ENCODE measurements around the gene ARHGEF6. TPM values are rescaled to one million over a fixed set of nuclear protein-coding genes. Genes with fewer than 3 reads are reported as not detected.

The ARHGEF6 gene
- total RNA-seq, 1 experiment from 2014 or later = 5.1 TPM

DNA sequence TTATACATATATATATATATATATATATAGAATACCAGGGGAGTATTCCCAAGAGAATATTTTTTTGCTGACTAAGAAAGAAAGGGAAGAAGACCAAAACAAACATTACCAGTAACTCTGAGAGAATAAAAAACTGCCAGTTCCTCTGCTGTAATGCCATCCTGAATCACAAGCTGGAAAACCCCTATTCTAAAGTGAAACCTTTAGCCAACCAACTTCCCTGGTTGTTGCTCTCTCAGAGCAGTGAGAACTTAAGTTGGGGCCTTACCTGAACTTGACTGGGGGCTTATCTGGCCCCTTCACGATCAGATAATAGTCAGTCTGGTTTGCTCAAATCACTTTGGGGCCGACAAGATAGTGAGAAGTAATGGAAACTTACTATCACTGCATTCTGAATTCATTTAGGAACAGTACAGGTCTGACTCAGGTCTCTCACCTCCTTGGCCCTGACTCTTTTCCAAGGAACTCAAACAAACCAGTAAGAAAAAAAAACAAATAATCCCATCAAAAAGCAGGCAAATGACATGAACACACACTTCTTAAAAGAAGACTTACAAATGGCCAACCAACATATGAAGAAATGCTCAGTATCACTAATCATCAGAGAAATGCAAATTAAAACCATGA is 70.3 kb downstream of the ARHGEF6 start (continued):
- no peak for TF ChIP-seq IRF2 (CRISPR knock-in tag; IDR thresholded peaks at IDR 0.05; ENCODE audit: borderline replicate concordance, low read depth)
- no peak for TF ChIP-seq KAT7 (CRISPR knock-in tag; IDR thresholded peaks at IDR 0.05; ENCODE audit: borderline replicate concordance)
- TF ChIP-seq, protein P1, sequence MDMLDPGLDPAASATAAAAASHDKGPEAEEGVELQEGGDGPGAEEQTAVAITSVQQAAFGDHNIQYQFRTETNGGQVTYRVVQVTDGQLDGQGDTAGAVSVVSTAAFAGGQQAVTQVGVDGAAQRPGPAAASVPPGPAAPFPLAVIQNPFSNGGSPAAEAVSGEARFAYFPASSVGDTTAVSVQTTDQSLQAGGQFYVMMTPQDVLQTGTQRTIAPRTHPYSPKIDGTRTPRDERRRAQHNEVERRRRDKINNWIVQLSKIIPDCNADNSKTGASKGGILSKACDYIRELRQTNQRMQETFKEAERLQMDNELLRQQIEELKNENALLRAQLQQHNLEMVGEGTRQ (CRISPR knock-in tag; IDR thresholded peaks at IDR 0.05) = no peak
- TF ChIP-seq, protein P2, sequence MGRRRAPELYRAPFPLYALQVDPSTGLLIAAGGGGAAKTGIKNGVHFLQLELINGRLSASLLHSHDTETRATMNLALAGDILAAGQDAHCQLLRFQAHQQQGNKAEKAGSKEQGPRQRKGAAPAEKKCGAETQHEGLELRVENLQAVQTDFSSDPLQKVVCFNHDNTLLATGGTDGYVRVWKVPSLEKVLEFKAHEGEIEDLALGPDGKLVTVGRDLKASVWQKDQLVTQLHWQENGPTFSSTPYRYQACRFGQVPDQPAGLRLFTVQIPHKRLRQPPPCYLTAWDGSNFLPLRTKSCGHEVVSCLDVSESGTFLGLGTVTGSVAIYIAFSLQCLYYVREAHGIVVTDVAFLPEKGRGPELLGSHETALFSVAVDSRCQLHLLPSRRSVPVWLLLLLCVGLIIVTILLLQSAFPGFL (CRISPR knock-in tag; IDR thresholded peaks at IDR 0.05; ENCODE audit: borderline replicate concordance) = no peak
- no peak for TF ChIP-seq NFYB (CRISPR knock-in tag; conservative IDR thresholded peaks at IDR 0.05; ENCODE audit: low read depth)
- TF ChIP-seq SMAD3 (CRISPR knock-in tag; IDR thresholded peaks at IDR 0.05; ENCODE audit: borderline replicate concordance) = no peak
- no peak for TF ChIP-seq RELA (CRISPR knock-in tag; IDR thresholded peaks at IDR 0.05; ENCODE audit: borderline replicate concordance)
- no peak for TF ChIP-seq FOXP1 (CRISPR knock-in tag; IDR thresholded peaks at IDR 0.05; ENCODE audit: borderline replicate concordance)
- no peak for TF ChIP-seq JAZF1 (CRISPR knock-in tag; IDR thresholded peaks at IDR 0.05)
- TF ChIP-seq, protein P3, sequence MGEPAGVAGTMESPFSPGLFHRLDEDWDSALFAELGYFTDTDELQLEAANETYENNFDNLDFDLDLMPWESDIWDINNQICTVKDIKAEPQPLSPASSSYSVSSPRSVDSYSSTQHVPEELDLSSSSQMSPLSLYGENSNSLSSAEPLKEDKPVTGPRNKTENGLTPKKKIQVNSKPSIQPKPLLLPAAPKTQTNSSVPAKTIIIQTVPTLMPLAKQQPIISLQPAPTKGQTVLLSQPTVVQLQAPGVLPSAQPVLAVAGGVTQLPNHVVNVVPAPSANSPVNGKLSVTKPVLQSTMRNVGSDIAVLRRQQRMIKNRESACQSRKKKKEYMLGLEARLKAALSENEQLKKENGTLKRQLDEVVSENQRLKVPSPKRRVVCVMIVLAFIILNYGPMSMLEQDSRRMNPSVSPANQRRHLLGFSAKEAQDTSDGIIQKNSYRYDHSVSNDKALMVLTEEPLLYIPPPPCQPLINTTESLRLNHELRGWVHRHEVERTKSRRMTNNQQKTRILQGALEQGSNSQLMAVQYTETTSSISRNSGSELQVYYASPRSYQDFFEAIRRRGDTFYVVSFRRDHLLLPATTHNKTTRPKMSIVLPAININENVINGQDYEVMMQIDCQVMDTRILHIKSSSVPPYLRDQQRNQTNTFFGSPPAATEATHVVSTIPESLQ (CRISPR knock-in tag; IDR thresholded peaks at IDR 0.05) = no peak
- no peak for TF ChIP-seq PRRX2 (CRISPR knock-in tag; IDR thresholded peaks at IDR 0.05)

DNA sequence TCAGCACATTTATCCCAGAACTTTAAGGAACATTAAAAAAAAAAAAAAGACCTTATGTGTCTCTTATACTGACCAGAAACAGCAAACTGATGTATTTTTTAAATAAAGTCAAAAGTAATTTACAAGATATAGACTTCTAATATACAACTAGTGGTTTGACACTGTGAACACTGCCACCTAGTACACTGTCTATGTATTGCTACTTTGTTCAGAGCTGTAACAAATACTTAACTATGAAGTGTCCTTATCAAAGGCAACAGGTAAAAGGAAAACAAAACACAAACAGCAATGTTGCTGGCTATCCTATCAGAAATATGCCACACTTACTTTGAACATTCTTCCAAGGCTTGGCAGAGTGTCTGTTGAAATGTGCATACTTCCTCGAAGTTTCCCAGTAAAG is 72.4 kb downstream of the ARHGEF6 start:
- Mint-ChIP-seq H3K27ac (no peak overlapping the region), H3K9me3 (no peaks in the 10 kb centered on the region), H3K4me3 (no peak overlapping the region), H3K27me3 (ENCODE audit: low read depth) (no peaks in the 10 kb centered on the region), H3K4me1 (peaks cover 7% of the 10 kb centered on the region), H3K36me3 (no peaks in the 10 kb centered on the region)
- DNase-seq (ENCODE audit: low spot score) (no peak), ATAC-seq (no peak)
- CTCF ChIA-PET = interaction anchor here (0.5 to 1.0 kb wide), 7 partner anchors 14 to 132 kb away, joined by 3 to 10 read pairs (median 3); no protein-coding TSS in a partner anchor
- TF ChIP-seq, protein P4, sequence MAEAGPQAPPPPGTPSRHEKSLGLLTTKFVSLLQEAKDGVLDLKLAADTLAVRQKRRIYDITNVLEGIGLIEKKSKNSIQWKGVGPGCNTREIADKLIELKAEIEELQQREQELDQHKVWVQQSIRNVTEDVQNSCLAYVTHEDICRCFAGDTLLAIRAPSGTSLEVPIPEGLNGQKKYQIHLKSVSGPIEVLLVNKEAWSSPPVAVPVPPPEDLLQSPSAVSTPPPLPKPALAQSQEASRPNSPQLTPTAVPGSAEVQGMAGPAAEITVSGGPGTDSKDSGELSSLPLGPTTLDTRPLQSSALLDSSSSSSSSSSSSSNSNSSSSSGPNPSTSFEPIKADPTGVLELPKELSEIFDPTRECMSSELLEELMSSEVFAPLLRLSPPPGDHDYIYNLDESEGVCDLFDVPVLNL (CRISPR knock-in tag; IDR thresholded peaks at IDR 0.05; ENCODE audit: borderline replicate concordance, low read depth) = no peak
- TF ChIP-seq, protein P5, sequence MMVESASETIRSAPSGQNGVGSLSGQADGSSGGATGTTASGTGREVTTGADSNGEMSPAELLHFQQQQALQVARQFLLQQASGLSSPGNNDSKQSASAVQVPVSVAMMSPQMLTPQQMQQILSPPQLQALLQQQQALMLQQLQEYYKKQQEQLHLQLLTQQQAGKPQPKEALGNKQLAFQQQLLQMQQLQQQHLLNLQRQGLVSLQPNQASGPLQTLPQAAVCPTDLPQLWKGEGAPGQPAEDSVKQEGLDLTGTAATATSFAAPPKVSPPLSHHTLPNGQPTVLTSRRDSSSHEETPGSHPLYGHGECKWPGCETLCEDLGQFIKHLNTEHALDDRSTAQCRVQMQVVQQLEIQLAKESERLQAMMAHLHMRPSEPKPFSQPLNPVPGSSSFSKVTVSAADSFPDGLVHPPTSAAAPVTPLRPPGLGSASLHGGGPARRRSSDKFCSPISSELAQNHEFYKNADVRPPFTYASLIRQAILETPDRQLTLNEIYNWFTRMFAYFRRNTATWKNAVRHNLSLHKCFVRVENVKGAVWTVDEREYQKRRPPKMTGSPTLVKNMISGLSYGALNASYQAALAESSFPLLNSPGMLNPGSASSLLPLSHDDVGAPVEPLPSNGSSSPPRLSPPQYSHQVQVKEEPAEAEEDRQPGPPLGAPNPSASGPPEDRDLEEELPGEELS (CRISPR knock-in tag; IDR thresholded peaks at IDR 0.05) = no peak
- TF ChIP-seq, protein P6, sequence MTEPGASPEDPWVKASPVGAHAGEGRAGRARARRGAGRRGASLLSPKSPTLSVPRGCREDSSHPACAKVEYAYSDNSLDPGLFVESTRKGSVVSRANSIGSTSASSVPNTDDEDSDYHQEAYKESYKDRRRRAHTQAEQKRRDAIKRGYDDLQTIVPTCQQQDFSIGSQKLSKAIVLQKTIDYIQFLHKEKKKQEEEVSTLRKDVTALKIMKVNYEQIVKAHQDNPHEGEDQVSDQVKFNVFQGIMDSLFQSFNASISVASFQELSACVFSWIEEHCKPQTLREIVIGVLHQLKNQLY (CRISPR knock-in tag; IDR thresholded peaks at IDR 0.05) = no peak
- no peak for TF ChIP-seq ZNF121 (CRISPR knock-in tag; IDR thresholded peaks at IDR 0.05)
- TF ChIP-seq CREB1 (CRISPR knock-in tag; IDR thresholded peaks at IDR 0.05) = no peak
- TF ChIP-seq, protein P7, sequence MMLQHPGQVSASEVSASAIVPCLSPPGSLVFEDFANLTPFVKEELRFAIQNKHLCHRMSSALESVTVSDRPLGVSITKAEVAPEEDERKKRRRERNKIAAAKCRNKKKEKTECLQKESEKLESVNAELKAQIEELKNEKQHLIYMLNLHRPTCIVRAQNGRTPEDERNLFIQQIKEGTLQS (CRISPR knock-in tag; conservative IDR thresholded peaks at IDR 0.05) = no peak
- no peak for TF ChIP-seq ZBTB21 (CRISPR knock-in tag; IDR thresholded peaks at IDR 0.05; ENCODE audit: borderline replicate concordance)
- no peak for TF ChIP-seq HMGA2 (CRISPR knock-in tag; IDR thresholded peaks at IDR 0.05)
- TF ChIP-seq NFE2L1 (CRISPR knock-in tag; IDR thresholded peaks at IDR 0.05) = no peak
- TF ChIP-seq, protein P8, sequence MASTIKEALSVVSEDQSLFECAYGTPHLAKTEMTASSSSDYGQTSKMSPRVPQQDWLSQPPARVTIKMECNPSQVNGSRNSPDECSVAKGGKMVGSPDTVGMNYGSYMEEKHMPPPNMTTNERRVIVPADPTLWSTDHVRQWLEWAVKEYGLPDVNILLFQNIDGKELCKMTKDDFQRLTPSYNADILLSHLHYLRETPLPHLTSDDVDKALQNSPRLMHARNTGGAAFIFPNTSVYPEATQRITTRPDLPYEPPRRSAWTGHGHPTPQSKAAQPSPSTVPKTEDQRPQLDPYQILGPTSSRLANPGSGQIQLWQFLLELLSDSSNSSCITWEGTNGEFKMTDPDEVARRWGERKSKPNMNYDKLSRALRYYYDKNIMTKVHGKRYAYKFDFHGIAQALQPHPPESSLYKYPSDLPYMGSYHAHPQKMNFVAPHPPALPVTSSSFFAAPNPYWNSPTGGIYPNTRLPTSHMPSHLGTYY (CRISPR knock-in tag; IDR thresholded peaks at IDR 0.05) = no peak
- TF ChIP-seq ZNF317 (CRISPR knock-in tag; IDR thresholded peaks at IDR 0.05; ENCODE audit: borderline replicate concordance, low read depth) = no peak
- POLR2A ChIA-PET = interaction anchor here (0.7 kb wide), 1 partner anchor 721 kb away, joined by 5 read pairs; no protein-coding TSS in a partner anchor

Data from WTC11 (cell line).